Endothelial cell of umbilical vein (primary cell): Measurements from ENCODE around the gene URI1.

Experiments
- EZH2 ChIP-seq: IDR thresholded peaks from 2 replicates; pipeline ENCODE4 v1.6.1; 2012; ENCODE audit warnings: borderline replicate concordance, low read depth, mild to moderate bottlenecking, moderate library complexity, low read length, inconsistent platforms; ENCODE audit not compliant: severe bottlenecking
- GATA2 ChIP-seq: IDR thresholded peaks from 2 replicates; pipeline ENCODE4 v1.7.0; 2011; ENCODE audit warnings: low read depth, mild to moderate bottlenecking, moderate library complexity, mixed read lengths, low read length; ENCODE audit not compliant: insufficient read length, insufficient read depth
- JUN ChIP-seq: IDR thresholded peaks from 2 replicates; pipeline ENCODE4 v1.6.1; 2011; ENCODE audit warnings: borderline replicate concordance, low read depth; ENCODE audit not compliant: insufficient read length, insufficient read depth
- MYC ChIP-seq: IDR thresholded peaks from one replicate; pipeline ENCODE4 v1.6.1; 2011; ENCODE audit warnings: mild to moderate bottlenecking, low read depth, low read length
- POLR2A ChIP-seq: IDR thresholded peaks from 2 replicates; pipeline ENCODE4 v1.6.1; 2012; ENCODE audit warnings: low read depth, mild to moderate bottlenecking, control low read depth, low read length
- POLR2AphosphoS5 ChIP-seq: IDR thresholded peaks from 2 replicates; pipeline ENCODE4 v1.6.1; 2012; ENCODE audit warnings: low read depth, mild to moderate bottlenecking, control low read depth, low read length, moderate library complexity; ENCODE audit not compliant: insufficient read depth
- TF ChIP-seq, protein P1 (sequence below), 2 donors: IDR thresholded peaks; 1 replicate in 1 of 2; 2 replicates in 1 of 2; pipeline ENCODE4 v1.5.1; 2011; ENCODE audit warnings: low read length in 2 of 2, mild to moderate bottlenecking in 2 of 2, moderate library complexity in 2 of 2, control low read depth in 1 of 2, inconsistent platforms in 1 of 2, low read depth in 1 of 2; ENCODE audit not compliant: insufficient read depth in 1 of 2; ENCODE audit errors: extremely low read depth in 1 of 2
- TF ChIP-seq, protein P2 (sequence below): IDR thresholded peaks from 2 replicates; pipeline ENCODE4 v1.6.1; 2011; ENCODE audit not compliant: insufficient read depth, insufficient read length

- TF ChIP-seq, protein P1, sequence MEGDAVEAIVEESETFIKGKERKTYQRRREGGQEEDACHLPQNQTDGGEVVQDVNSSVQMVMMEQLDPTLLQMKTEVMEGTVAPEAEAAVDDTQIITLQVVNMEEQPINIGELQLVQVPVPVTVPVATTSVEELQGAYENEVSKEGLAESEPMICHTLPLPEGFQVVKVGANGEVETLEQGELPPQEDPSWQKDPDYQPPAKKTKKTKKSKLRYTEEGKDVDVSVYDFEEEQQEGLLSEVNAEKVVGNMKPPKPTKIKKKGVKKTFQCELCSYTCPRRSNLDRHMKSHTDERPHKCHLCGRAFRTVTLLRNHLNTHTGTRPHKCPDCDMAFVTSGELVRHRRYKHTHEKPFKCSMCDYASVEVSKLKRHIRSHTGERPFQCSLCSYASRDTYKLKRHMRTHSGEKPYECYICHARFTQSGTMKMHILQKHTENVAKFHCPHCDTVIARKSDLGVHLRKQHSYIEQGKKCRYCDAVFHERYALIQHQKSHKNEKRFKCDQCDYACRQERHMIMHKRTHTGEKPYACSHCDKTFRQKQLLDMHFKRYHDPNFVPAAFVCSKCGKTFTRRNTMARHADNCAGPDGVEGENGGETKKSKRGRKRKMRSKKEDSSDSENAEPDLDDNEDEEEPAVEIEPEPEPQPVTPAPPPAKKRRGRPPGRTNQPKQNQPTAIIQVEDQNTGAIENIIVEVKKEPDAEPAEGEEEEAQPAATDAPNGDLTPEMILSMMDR (IDR thresholded peaks at IDR 0.05; ENCODE audit: extremely low read depth in 1 of 2, insufficient read depth in 1 of 2, low read depth in 1 of 2, low read length in 2 of 2) = no peak
- no peak for TF ChIP-seq POLR2AphosphoS5
- TF ChIP-seq POLR2A = no peak
- no peak for TF ChIP-seq EZH2
- no peak for TF ChIP-seq GATA2
- TF ChIP-seq JUN = no peak
- TF ChIP-seq, protein P2, sequence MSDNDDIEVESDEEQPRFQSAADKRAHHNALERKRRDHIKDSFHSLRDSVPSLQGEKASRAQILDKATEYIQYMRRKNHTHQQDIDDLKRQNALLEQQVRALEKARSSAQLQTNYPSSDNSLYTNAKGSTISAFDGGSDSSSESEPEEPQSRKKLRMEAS = no peak
- no peak for TF ChIP-seq MYC
Measured at GRCh38 chr19:30054210-30054609, 112.2 kb downstream of the URI1 start.
